ENCODE results near the gene SLC37A4. TPM values are rescaled to one million over a fixed set of nuclear protein-coding genes. Genes with fewer than 3 reads are reported as not detected.

SLC37A4 gene
- total and polyA plus RNA-seq, 2 of the 13 experiments (the other 11 are each of a cell fraction or from before 2014, with no cell fraction given) = 43.0 to 56.1 TPM

- TF ChIP-seq ZNF800 (CRISPR knock-in tag; IDR thresholded peaks at IDR 0.05) (0 out of 2 replicates have a peak, but pooled peaks have one; percentile 56), ZNF616 (CRISPR knock-in tag; IDR thresholded peaks at IDR 0.05; ENCODE audit: low read depth) (peak; percentile 92), ZNF225 (CRISPR knock-in tag; IDR thresholded peaks at IDR 0.05) (peak; percentile 85), FOXA1 (IDR thresholded peaks at IDR 0.05) (no peak), FOXA1 (CRISPR knock-in tag; IDR thresholded peaks at IDR 0.05) (0 out of 2 replicates have a peak, but pooled peaks have one; percentile 16), ZNF138 (CRISPR knock-in tag; IDR thresholded peaks at IDR 0.05; ENCODE audit: low read depth) (peak; percentile 90; the same call in 1 of the 2 replicates), JARID2 (CRISPR knock-in tag; IDR thresholded peaks at IDR 0.05; ENCODE audit: insufficient replicate concordance) (no peak), ZSCAN29 (CRISPR knock-in tag; conservative IDR thresholded peaks at IDR 0.05) (0 out of 2 replicates have a peak, but pooled peaks have one; percentile 58), ZNF724P (CRISPR knock-in tag; IDR thresholded peaks at IDR 0.05; ENCODE audit: borderline replicate concordance) (0 out of 2 replicates have a peak, but pooled peaks have one; percentile 41), ZNF256 (CRISPR knock-in tag; conservative IDR thresholded peaks at IDR 0.05) (no peak), ZIK1 (CRISPR knock-in tag; IDR thresholded peaks at IDR 0.05; ENCODE audit: borderline replicate concordance, low read depth) (peak; percentile 84), ZNF207 (IDR thresholded peaks at IDR 0.05; ENCODE audit: borderline replicate concordance) (no peak), NFKB2 (CRISPR knock-in tag; IDR thresholded peaks at IDR 0.05; ENCODE audit: borderline replicate concordance) (peak; percentile 87; the same call in 1 of the 2 replicates), GPBP1L1 (CRISPR knock-in tag; IDR thresholded peaks at IDR 0.05) (no peak), RCOR2 (CRISPR knock-in tag; IDR thresholded peaks at IDR 0.05) (0 out of 2 replicates have a peak, but pooled peaks have one; percentile 61), ZNF577 (CRISPR knock-in tag; IDR thresholded peaks at IDR 0.05; ENCODE audit: borderline replicate concordance, low read depth) (no peak), HDAC1 (CRISPR knock-in tag; IDR thresholded peaks at IDR 0.05) (peak; percentile 31; the same call in 1 of the 2 replicates), SP5 (CRISPR knock-in tag; IDR thresholded peaks at IDR 0.05; ENCODE audit: borderline replicate concordance, low read depth) (peak; percentile 86; the same call in 1 of the 2 replicates), ZNF597 (CRISPR knock-in tag; IDR thresholded peaks at IDR 0.05) (no peak), ZNF850 (CRISPR knock-in tag; conservative IDR thresholded peaks at IDR 0.05) (no peak), ZFP37 (CRISPR knock-in tag; IDR thresholded peaks at IDR 0.05; ENCODE audit: borderline replicate concordance) (peak; percentile 77; the same call in 1 of the 2 replicates), ZNF83 (CRISPR knock-in tag; IDR thresholded peaks at IDR 0.05; ENCODE audit: borderline replicate concordance) (0 out of 2 replicates have a peak, but pooled peaks have one; percentile 47), ZBTB44 (CRISPR knock-in tag; IDR thresholded peaks at IDR 0.05) (peak; percentile 75; the same call in 1 of the 2 replicates), MBD4 (IDR thresholded peaks at IDR 0.05; ENCODE audit: borderline replicate concordance, low read length) (no peak), HIVEP1 (CRISPR knock-in tag; IDR thresholded peaks at IDR 0.05) (peak; percentile 51)
Observed at GRCh38 chr11:119030329-119031047, at the start of gene SLC37A4 (continued).

All from HepG2 (cell line).